Kidney (tissue), 14 donors: ENCODE measurements around the gene HHAT. TPM values are rescaled to one million over a fixed set of nuclear protein-coding genes. Genes with fewer than 3 reads are reported as not detected.

Experiments used
- DNase-seq, 5 donors: peaks; one replicate each; pipeline ENCODE4 v3.0.0-alpha.2; 2013 to 2020
- FAIRE-seq: peaks from 2 replicates; lab custom pipeline; 2012; peaks lifted over from hg19 to GRCh38; lab: Jason Lieb, UNC
- H3K27ac ChIP-seq, 2 donors: one replicate each; pipeline ENCODE4 v1.7.0; 2013; ENCODE audit warnings: low read depth in 2 of 2, low read length in 2 of 2, inconsistent platforms in 1 of 2
- H3K27me3 ChIP-seq: one replicate; pipeline ENCODE4 v1.7.1; 2013; ENCODE audit warnings: low read length, inconsistent platforms; ENCODE audit not compliant: control insufficient read depth, insufficient read depth
- H3K36me3 ChIP-seq, 3 donors: one replicate each; pipeline versions ENCODE4 v1.7.0 to v1.7.1; 2013; ENCODE audit warnings: low read length in 3 of 3, control low read depth in 1 of 3, inconsistent platforms in 1 of 3; ENCODE audit not compliant: insufficient read depth in 3 of 3, control insufficient read depth in 2 of 3
- H3K4me1 ChIP-seq, 3 donors: one replicate each; pipeline versions ENCODE4 v1.7.0 to v1.7.1; 2013; ENCODE audit warnings: low read length in 3 of 3, inconsistent platforms in 1 of 3, low read depth in 1 of 3; ENCODE audit not compliant: control insufficient read depth in 2 of 3, insufficient read depth in 2 of 3
- H3K4me3 ChIP-seq, 3 donors: one replicate each; pipeline versions ENCODE4 v1.7.0 to v1.8.1; 2013; ENCODE audit warnings: low read length in 3 of 3, control low read depth in 1 of 3, inconsistent platforms in 1 of 3
- H3K9ac ChIP-seq, 3 donors: one replicate each; pipeline versions ENCODE4 v1.7.0 to v1.7.1; 2013; ENCODE audit warnings: low read length in 3 of 3, control low read depth in 1 of 3, inconsistent platforms in 1 of 3
- H3K9me3 ChIP-seq, 3 donors: one replicate each; pipeline versions ENCODE4 v1.7.0 to v1.7.1; 2013; ENCODE audit warnings: low read length in 3 of 3, control low read depth in 1 of 3, inconsistent platforms in 1 of 3; ENCODE audit not compliant: control insufficient read depth in 2 of 3, insufficient read depth in 1 of 3
- intact Hi-C: fragments of 100-400 bp; cut with DNase I; formaldehyde crosslinking; loops from one replicate; pipeline ENCODE4 v1.11.1; 2022
- polyA plus RNA-seq: library from polyadenylated mRNA; stranded (reverse); fragments of 350-450 nt; fragmentation: Illumina TruSeq; extraction: RNeasy Lipid Tissue Mini Kit (QIAGEN cat#74804); gene quantifications from one replicate; pipeline ENCODE4 v1.2.3, GENCODE V29; 2014; ENCODE audit warnings: low read depth, low replicate concordance; ENCODE audit not compliant: insufficient read depth
- total RNA-seq: library from RNA; stranded (reverse); fragmentation: NEBNext Ultra II Directional; extraction: Animal tissue kit (Norgen Biotek cat#: 25700); gene quantifications from one replicate; pipeline ENCODE4 v1.2.1, GENCODE V29; 2021
- TF ChIP-seq, protein P1 (sequence below): IDR thresholded peaks from 3 replicates; pipeline ENCODE4 v1.5.1; 2012; ENCODE audit warnings: mild to moderate bottlenecking, moderate library complexity, borderline replicate concordance; ENCODE audit not compliant: insufficient read depth; ENCODE audit errors: extremely low read depth
- donor health status: control.
- donor health status: control.
- donor health status: control.
- donor health status: control.
- donor health status: control.
- donor health status: DM: yes; HTN: yes; CAD: no.
- donor health status: Normal renal cell carcinoma (clear cell type).

HHAT gene
- total and polyA plus RNA-seq, 2 donors from 2014 or later = 5.5 to 9.7 TPM

DNA sequence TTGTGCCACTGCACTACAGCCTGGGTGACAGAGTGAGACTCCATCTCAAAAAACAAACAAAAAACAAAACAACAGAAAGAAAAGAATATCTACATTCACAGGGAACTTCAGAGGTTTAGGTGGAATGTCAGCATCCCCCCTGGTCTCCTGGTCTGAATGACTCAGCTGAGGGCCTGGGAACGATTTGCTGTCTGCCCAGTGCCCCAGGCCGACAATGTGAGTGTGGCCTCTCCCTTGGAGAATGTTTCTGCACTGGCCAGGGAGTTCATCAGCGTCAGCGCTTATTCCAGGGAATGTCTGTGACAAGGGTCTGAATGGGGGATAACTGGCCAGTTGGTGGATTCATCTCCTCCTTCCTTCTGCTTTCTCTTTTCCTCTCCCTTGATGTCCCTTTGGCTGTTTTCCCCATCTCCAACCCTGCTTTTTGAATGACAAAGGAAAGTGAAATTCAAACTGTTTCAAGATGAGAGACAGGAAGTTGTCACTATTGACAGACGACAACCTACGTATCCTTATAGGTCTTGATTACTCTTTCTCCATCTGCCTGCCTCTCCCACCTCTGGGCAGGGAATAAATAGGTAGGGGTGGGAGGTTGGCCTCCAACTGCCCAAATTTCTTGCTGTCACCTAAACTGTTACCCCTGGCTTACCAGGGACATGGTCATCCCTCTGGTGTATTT lies 213.1 kb downstream of the HHAT start:
- Histone ChIP-seq H3K4me1 (no peaks in the 10 kb centered on the region), H3K9me3 (no peaks in the 10 kb centered on the region), H3K27ac (no peak overlapping the region), H3K9ac (no peak overlapping the region), H3K4me3 (no peak overlapping the region), H3K36me3 (no peaks in the 10 kb centered on the region), H3K27me3 (no peaks in the 10 kb centered on the region)
- no peak for DNase-seq
- intact Hi-C loops = no loop called here
- no peak for FAIRE-seq
- TF ChIP-seq, protein P1, sequence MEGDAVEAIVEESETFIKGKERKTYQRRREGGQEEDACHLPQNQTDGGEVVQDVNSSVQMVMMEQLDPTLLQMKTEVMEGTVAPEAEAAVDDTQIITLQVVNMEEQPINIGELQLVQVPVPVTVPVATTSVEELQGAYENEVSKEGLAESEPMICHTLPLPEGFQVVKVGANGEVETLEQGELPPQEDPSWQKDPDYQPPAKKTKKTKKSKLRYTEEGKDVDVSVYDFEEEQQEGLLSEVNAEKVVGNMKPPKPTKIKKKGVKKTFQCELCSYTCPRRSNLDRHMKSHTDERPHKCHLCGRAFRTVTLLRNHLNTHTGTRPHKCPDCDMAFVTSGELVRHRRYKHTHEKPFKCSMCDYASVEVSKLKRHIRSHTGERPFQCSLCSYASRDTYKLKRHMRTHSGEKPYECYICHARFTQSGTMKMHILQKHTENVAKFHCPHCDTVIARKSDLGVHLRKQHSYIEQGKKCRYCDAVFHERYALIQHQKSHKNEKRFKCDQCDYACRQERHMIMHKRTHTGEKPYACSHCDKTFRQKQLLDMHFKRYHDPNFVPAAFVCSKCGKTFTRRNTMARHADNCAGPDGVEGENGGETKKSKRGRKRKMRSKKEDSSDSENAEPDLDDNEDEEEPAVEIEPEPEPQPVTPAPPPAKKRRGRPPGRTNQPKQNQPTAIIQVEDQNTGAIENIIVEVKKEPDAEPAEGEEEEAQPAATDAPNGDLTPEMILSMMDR = no peak

DNA sequence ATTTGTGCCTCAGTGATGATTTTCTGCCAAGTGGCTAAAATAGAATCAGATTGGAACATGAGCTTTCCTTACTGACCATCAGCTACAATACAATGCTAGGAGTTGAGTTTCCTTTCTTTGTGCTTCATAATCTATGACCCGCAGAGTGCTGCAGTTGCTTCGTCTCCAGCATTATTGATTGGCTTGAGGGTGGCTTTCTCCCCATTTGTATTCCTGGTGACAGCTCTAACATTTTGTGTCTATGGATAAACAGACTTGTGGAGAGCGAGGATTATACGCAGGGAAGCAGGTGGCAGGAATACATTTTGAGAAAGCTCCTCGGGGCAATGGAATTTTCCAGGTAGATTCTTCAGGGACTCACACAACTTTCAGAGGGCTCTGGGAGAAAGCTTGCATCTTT lies 223.2 kb downstream of the HHAT start:
- Histone ChIP-seq H3K4me3 (no peak overlapping the region), H3K36me3 (no peaks in the 10 kb centered on the region), H3K4me1 (peaks cover 0 to 2% (median 0%) of the 10 kb centered on the region in 3 donors), H3K9ac (no peak overlapping the region), H3K27ac (no peak overlapping the region), H3K27me3 (no peaks in the 10 kb centered on the region), H3K9me3 (no peaks in the 10 kb centered on the region)
- TF ChIP-seq, protein P1 = no peak
- intact Hi-C loops = no loop called here
- DNase-seq = no peak
- no peak for FAIRE-seq

DNA sequence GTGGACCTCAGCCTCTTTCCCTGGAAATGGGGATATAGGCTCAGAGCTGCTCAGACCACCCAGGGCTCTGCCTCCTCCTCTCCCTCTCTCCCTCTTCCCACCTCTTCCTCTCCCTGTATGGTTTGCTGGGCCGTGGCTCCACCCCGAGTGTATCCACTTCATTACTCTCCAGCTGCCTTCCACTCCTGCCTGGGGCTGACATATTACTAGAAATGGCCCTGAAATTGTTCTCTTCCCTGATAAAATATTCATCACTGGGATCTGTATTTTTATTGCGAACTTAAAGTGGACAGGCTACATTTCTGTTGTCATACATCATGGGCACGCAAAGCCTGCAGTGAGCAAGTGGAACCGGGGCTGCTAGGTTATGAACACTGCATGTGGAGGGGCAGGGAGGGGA lies 225.0 kb downstream of the HHAT start:
- TF ChIP-seq, protein P1 = no peak
- H3K4me1 ChIP-seq = peaks cover 0 to 2% (median 0%) of the 10 kb centered on the region in 3 donors
- H3K9me3 ChIP-seq = no peaks in the 10 kb centered on the region
- no peak overlapping the region for H3K4me3 ChIP-seq
- no peaks in the 10 kb centered on the region for H3K36me3 ChIP-seq
- intact Hi-C loops = no loop called here
- H3K9ac ChIP-seq = no peak overlapping the region
- FAIRE-seq = no peak
- H3K27me3 ChIP-seq = no peaks in the 10 kb centered on the region
- no peak overlapping the region for H3K27ac ChIP-seq
- no peak for DNase-seq
